Stimulated activated CD8-positive, alpha-beta memory T cell treated with anti-CD3 and anti-CD28 coated beads, Interleukin-7, amount 100 ng/mL, for 1 hour (primary cell): ENCODE measurements around the gene SORCS3.

Experiments
- DNase-seq, 2 donors: peaks; one replicate each; pipeline ENCODE4 v3.0.0-alpha.2; 2020; ENCODE audit warnings: low read depth in 2 of 2

The SORCS3 gene

GRCh38 chr10:105258674-105259065 lies 617.6 kb downstream of the SORCS3 start:
- DNase-seq, result no peak

GRCh38 chr10:105259201-105259600 lies 618.1 kb downstream of the SORCS3 start:
- DNase-seq, result no peak

GRCh38 chr10:105262666-105263065 lies 621.6 kb downstream of the SORCS3 start:
- DNase-seq, result no peak

DNA sequence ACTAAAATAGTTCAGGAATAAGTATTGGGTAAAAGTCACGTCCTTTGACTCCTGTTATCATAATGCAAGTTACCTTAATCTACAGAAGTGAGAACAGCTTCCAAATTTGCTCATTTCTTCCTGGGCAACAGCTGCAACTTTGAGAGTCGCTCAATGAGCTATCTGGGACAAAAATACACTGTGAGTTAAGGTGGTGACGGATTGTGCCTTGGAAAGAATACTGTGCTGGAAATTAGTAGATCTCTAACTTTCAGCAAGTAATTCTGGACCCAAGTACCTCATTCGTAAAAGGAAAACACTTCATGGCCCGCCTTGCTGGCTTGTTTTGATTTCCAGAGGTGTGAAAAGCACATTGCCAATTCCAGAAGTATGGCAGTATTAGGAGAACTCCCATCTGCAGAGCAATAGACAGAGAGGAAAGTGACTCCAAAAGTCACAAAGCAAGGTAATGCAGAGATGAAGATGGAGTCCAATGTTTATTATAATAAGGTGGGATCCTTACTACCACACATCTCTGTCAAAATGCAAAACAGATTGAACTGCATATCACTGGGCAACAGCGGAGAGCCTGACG lies 626.0 kb downstream of the SORCS3 start:
- DNase-seq, result no peak

GRCh38 chr10:105268961-105269360 lies 627.9 kb downstream of the SORCS3 start:
- no peak for DNase-seq

GRCh38 chr10:105269689-105270088 lies 628.6 kb downstream of the SORCS3 start:
- no peak for DNase-seq

DNA sequence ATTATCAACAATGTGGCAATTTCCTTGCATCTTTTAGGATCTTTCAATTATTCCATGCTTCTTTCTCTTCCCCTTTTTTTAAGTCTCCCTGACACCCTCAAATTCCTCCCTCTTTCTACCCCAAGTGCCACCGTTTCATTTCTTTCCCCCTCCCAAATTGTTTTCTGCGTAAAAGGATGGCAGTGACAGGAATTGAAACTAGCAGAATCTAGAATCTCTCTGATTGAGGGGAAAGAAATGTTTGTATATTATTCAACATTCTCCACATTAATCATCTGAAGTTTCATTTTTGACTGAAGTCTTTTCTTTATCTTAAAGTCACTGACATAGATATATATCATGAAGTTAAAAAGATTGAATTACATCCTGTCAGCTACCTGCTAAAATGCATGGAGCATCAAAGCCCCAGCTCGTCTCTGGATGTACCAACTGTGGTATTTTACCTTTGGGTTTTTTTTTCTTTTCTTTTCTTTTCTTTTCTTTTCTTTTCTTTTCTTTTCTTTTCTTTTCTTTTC lies 633.5 kb downstream of the SORCS3 start:
- no peak for DNase-seq

DNA sequence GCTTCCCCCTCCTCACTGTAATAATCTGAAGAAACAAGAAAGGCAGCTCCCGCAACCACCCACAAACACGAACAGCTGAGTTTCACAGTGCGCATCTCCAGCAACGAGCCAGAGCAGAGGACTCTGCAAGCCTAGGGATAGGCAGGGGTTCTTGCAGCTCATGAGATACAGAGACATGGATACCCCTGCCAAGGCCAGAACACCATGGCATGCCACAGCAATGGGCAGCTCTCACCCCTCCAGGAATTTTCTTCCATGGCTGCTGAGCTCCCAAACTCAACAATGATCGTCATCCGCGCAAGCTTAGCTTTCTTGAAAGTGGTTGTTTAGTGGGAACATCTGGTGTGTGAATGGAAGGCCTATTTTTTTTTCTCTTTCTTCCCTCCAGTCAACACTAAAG lies 637.3 kb downstream of the SORCS3 start:
- DNase-seq, result no peak

GRCh38 chr10:105279101-105279500 lies 638.0 kb downstream of the SORCS3 start:
- DNase-seq, result no peak

DNA sequence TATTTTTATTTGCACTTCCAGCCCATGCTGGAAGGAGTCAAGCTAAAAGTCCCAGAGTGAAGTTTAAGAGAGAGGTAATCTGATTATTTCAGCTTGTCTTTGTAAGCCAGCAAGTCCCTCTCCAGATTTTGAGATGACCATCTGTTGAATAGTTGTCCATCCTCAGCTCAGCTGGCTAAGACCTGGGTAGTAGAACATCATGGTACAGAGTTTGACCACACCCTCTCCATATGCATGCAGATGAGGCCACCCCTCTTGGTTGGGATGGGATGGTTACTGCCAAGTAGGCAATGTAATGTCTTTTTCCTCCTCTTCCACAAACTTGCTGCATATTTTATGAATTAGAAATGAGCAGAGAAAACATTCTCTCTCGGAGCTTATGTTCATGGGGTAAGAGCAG lies 639.8 kb downstream of the SORCS3 start:
- no peak for DNase-seq

- DNase-seq, result no peak
Measured at GRCh38 chr10:105284476-105285215, 643.6 kb downstream of the SORCS3 start.

- DNase-seq, result no peak
Measured at GRCh38 chr10:105288026-105288425, 646.9 kb downstream of the SORCS3 start.

DNA sequence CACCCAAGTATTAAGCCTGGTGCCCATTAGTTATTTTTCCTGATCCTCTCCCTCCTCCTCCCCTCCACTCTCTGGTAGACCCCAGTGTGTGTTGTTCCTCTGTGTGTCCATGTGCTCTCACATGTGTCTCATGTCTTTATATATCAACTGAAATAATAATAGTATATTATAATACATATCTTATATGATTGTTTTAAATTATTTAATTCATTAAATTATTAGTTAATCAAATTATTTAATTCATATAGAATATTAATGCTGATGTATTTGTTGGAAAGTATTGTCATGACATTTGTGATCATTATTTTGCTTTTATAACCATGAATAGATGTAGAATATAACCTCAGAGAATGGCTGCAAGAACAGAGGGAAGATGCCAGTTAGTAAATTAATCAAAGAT lies 647.5 kb downstream of the SORCS3 start:
- DNase-seq, result no peak

DNA sequence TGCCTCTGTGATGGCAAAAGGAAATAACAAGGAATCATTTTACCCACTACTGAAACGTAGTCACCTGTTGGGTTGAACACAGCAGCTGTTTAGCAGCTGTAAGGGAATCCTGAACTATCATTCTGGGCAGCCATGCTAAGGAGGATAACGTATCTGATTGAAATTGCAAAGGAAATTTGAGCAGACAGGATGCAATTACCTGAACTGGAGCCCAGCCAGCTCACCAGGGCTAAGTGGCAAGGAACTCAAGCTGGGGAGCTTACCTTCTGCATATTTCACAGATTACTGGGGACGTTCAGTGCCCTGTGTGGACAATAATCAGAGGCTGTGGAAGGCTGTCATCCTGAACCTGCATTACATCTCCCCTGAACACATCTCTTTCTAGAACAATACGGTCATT lies 650.5 kb downstream of the SORCS3 start:
- DNase-seq, result no peak

DNA sequence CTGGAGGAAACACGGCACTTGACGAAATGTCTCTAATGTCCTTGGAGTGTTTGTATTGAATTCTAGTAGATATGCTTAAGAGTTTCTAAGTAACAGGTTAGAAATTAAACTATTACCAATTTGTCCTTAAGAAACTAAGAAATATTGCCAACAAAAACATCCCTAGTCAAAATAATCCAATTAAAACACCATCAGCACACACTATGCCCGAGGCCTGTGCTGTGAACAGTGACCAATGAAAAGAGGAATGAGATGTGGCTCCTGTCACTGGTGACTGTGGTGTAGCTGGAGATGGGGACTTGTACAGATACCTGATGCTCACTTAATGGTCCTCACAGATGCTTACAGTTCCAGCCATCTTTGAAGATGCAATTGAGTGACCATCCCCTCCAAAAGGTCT lies 651.1 kb downstream of the SORCS3 start:
- DNase-seq, result no peak
